T-helper 22 cell (primary cell): ENCODE measurements around the gene RTF1.

ENCODE experiments used
- DNase-seq: peaks from one replicate; pipeline ENCODE4 v3.0.0-alpha.2; 2020; ENCODE audit warnings: low read depth

Gene RTF1

GRCh38 chr15:41506796-41507341 is 90.0 kb downstream of the RTF1 start:
- no peak for DNase-seq

- DNase-seq = no peak
Measured at GRCh38 chr15:41507820-41508290, 91.0 kb downstream of the RTF1 start.

- no peak for DNase-seq
Measured at GRCh38 chr15:41510728-41511127, 93.8 kb downstream of the RTF1 start.

GRCh38 chr15:41511331-41511898 is 94.5 kb downstream of the RTF1 start:
- no peak for DNase-seq

GRCh38 chr15:41511899-41512369 is 95.0 kb downstream of the RTF1 start:
- DNase-seq = no peak

- no peak for DNase-seq
Measured at GRCh38 chr15:41512512-41512939, 95.6 kb downstream of the RTF1 start.

- DNase-seq = no peak
Measured at GRCh38 chr15:41512940-41513505, 96.1 kb downstream of the RTF1 start.

GRCh38 chr15:41513506-41514227 is 96.8 kb downstream of the RTF1 start, which contains the start of gene LTK:
LTK (minus strand) TSS chr15:41513827; CDS start chr15:41513709, 118 bp downstream.
- no peak for DNase-seq

GRCh38 chr15:41517895-41518449 is 101.1 kb downstream of the RTF1 start:
- no peak for DNase-seq

- DNase-seq = no peak
Measured at GRCh38 chr15:41520636-41521035, 103.7 kb downstream of the RTF1 start.

GRCh38 chr15:41521614-41522013 is 104.7 kb downstream of the RTF1 start:
- DNase-seq = no peak

- DNase-seq = no peak
Measured at GRCh38 chr15:41523097-41523496, 106.2 kb downstream of the RTF1 start.

- DNase-seq = no peak
Measured at GRCh38 chr15:41530363-41530956, 113.6 kb downstream of the RTF1 start.
